IPS-18c (cell line): ENCODE results near the gene KPNA1.
A peak's percentile ranks its signal among the peaks of the same experiment; 100 is the strongest.

Experiments
- H3K4me3 ChIP-seq: 2 replicates; pipeline ENCODE4 v1.7.0; 2013; ENCODE audit warnings: low read depth, mild to moderate bottlenecking, low read length, moderate library complexity; ENCODE audit not compliant: insufficient read depth
- H3K9me3 ChIP-seq: one replicate; pipeline ENCODE4 v1.6.1; 2013; ENCODE audit warnings: mild to moderate bottlenecking, low read length, moderate library complexity; ENCODE audit not compliant: control insufficient read depth, insufficient read depth

KPNA1 gene

GRCh38 chr3:122383771-122384697 lies 130.7 kb downstream of the KPNA1 start, which contains the start of gene FAM162A:
FAM162A (plus strand) TSS chr3:122384182; CDS start chr3:122384266, 84 bp downstream.
- no peaks in the 10 kb centered on the region for H3K9me3 ChIP-seq
- H3K4me3 ChIP-seq: peak within 1 kb of the TSS; percentile 86

DNA sequence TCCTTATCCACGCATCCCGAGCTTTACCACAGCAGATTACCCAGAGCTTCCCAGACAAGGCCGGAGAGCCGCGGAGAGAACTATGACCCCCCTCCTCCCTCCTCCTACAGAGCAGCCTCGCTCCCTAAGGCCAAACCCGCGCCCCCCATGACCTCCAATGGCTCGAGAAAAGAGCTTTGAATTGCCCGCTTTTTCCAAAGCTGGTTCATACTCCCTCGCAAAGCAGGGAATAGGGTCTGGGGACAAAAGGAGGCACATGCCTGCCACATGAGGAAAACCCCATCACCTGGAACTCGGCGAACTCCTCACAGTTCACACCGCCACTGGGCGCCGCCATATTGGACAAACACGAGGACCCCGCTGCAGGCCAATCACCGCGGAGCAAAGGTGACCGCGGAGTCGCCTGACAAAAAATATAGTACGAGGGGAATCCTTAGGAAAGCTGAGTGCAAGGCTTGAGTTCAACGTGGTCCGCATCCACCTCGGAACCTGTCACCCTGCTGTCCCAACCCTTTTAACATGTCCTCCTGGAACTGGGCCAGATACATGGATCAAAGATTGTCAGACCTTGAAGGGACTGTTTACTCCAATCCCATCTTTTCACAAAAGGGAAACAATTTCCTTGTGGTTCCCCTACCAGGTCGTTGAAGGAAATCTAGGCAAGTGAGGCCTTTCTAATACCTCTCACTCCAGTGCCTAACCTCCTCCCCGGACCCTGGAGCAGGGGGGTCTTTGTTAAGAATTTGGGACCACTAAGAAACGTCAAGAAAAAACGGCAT lies 131.7 kb downstream of the KPNA1 start, which contains the start of gene MIX23:
Gene MIX23, minus strand, starts transcription at position 344 of the 779 bp plus-strand sequence. Its CDS starts 7 bp downstream, at position 337.
- H3K9me3 ChIP-seq: no peaks in the 10 kb centered on the region
- peak within 1 kb of the TSS; percentile 86 for H3K4me3 ChIP-seq

DNA sequence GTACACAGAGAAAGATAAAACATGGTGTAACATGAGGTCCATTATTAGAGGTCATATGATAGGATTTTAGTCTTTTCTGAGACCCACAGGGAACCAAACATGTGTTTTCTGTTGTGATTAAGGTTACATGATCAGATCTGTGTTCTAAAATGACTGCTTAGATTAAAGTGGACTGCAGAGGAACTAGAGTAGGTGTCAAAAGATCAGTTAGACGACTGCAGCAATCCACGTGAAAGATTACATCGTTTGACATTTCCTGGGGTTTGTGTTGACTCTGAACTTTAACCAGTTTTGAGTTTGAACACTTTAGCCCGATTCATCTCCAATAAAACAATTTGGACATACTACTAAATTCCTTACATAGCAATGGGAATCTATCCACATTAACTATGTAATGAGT lies 136.8 kb downstream of the KPNA1 start:
- no peaks in the 10 kb centered on the region for H3K9me3 ChIP-seq

GRCh38 chr3:122374034-122374433 lies 140.7 kb downstream of the KPNA1 start:
- no peaks in the 10 kb centered on the region for H3K9me3 ChIP-seq
- no peak overlapping the region for H3K4me3 ChIP-seq

More for the DNA sequence above, 136.8 kb downstream of the KPNA1 start:
- H3K4me3 ChIP-seq: no peak overlapping the region
